HG03159 (cell line): Measurements from ENCODE around the gene RMRP.
"Not testable (repeated sequence)": the region's sequence is repeated elsewhere in the genome, so short reads cannot be mapped to it uniquely, and the experiment has no call there.

Experiments used
- ATAC-seq: cut with Tn5 transposase; IDR thresholded peaks from one replicate; pipeline ENCODE4 v1.9.1; 2021; ENCODE audit warnings: mild to moderate bottlenecking, moderate library complexity; ENCODE audit not compliant: unreplicated experiment

The RMRP gene

DNA sequence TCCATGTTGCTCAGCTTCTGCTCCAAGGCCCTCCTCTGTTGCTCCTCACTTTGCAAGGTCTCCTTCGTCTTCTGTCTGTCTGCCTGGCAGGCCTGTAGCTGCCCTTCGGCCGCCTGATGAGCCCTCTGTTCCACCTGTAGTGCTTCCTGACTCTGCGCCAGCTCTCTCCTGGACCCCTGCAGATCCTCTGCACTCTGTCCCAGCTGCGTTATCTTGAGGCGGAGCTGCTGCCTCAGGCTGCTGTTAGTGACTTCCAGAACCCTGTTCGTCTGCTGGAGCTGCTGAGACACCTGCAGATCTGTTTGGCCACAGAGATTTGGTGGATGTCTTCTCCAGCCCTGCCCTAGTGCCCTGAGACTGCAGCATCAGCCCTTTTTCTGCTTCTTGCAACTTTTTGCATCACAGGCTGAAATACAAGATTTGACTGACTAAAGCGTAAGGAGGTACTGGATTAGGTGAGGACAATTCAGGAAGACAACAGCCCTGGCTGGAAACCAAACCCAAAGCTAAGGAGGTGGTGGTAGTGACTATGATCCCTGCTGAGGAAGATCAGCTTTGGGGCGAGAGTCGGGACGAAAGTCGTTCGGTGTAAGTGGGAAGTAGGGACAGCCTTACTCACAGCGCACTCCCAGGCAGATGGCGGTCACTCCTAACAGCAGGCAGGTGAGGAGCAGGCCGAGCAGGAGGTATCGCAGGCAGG, 41.7 kb downstream of the RMRP start:
- no peak for ATAC-seq

DNA sequence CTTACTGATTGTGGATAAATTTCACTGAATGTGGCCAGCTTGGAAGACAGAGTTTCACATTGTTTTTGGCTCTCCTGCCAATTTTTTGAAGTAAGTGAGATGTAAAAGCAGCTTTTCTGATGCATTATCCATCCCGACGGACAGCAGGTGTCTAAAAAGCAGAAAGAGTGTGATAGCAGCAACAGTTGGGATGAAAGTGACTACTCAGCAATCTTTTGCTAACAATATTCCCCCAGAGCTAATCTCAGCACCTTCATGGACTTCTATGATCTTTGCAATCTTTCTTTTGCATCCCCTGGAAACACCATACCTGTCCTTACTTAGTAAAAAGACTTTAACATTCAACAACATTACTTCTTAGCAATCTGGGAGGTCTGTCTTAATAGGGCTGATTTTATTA, 45.0 kb downstream of the RMRP start:
- no peak for ATAC-seq

DNA sequence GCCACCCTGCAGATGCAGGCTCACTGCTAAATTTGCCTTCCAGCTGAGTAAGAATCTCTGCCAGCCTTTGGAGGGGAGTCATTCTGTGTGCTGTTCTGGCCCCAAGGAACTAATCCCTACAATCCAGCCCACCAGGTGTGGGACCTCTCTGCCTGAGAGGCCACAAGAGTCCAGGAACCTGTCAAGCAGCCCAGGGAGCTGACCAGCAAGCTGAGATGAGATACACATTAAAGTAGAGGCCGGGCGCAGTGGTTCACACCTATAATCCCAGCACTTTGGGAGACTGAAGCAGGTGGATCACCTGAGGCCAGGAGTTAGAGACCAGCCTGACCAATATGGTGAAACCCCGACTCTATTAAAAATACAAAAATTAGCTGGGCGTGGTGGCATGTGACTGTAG, 45.8 kb downstream of the RMRP start:
- ATAC-seq = not testable (repeated sequence)

DNA sequence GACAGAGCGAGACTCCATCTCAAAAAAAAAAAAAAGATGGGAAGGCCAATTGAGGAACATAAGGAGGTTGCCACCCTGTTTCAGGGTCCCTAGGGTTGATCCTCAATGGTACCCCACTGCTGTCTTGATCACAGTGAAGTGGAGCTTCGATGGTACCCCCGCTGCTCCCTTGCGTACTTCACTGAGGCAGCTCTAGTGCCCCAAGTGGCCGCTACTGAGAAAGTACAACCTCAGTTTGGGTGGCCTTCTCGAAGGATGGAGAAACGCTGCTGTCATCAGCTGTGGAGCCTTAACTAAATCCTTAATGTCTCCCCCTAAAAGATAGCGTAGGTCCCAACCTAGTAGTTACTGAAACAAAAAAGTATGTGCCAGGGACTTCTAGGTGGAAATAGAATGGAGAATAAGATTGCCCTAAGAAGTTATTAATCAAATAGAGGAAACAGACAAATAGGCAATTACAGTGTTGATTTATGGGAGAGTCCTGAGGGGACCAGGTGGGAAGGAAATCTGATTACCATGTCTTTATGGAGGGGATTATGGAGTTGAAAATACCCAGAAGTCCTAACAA, 46.5 kb downstream of the RMRP start:
- ATAC-seq = peak; percentile 55

DNA sequence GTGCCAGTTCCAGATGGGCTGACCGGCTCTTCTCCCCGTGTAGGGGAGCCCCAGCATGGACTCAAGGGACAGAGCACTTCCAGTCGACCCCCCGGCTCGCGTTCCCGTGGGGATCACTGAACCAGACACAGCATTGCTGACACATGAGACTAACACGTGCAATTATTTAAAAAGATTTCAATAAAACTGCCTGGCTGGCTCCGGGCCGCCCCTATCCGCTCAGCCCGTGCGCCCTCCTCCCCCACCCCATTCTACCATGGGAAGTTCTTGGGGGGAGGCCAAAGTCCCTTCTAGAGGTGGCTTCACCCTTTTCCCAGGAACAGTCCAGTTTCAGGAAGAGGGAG, 48.0 kb downstream of the RMRP start:
- ATAC-seq = no peak

DNA sequence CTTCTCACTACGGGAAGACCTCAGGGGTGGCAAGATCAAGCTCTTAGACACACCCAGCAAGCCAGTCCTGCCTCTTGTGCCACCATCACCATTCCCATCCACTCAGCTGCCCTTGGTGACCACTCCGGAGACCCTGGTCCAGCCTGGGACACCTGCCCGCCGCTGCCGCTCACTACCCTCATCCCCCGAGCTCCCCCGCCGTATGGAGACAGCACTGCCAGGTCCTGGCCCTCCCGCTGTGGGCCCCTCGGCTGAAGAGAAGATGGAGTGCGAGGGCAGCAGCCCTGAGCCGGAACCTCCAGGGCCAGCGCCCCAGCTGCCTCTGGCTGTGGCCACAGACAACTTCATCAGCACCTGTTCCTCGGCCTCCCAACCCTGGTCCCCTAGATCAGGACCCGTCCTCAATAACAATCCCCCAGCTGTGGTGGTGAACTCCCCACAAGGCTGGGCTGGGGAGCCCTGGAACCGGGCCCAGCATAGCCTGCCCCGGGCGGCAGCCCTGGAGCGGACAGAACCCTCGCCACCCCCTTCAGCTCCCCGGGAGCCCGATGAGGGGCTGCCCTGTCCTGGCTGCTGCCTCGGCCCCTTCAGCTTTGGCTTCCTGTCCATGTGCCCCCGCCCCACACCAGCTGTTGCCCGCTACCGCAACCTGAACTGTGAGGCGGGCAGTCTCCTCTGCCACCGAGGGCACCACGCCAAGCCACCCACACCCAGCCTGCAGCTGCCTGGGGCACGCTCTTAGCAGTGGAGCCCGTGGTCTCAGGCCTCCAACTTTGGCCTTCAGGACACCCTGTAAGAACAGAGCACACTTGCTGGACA, 48.6 kb downstream of the RMRP start:
- no peak for ATAC-seq

DNA sequence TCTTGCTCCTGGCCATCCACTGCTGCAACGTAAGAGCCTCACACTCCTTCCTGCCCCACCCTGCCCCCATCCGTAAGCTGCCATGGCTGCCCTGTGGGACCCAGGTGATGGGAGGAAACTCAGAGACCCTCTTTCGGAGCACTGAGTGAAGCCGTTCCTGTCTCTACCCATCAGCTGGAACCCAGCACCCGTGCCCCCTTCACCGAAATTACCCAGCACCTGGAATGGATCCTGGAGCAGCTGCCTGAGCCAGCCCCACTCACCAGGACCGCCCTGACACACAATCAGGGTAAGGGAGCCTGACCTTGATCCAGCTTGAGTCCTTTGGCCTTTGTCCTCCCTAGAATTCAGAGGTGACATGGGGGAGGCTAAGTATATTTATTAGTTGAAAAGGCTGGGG, 49.6 kb downstream of the RMRP start:
- ATAC-seq = no peak
